K562 (cell line): ENCODE results near the gene ALCAM. TPM values are rescaled to one million over a fixed set of nuclear protein-coding genes. Genes with fewer than 3 reads are reported as not detected.

Experiments
- ATAC-seq: fragments of 200-7000 bp; cut with Tn5 transposase; 3 replicates; pipeline ENCODE4 v1.9.1; 2020; ENCODE audit warnings: moderate library complexity
- BruUV-seq: library from RNA; stranded (reverse); fragments of 400-500 nt; replicated peaks from 2 replicates; lab custom pipeline; 2021; lab: Mats Ljungman, UMichigan
- CTCF ChIA-PET: fragments of 300-600 bp; formaldehyde crosslinking; extraction: SDS; loops from one replicate; lab custom pipeline; 2021; ENCODE audit warnings: low intra/inter-chr PET ratio; lab: Yijun Ruan, JAX
- POLR2A ChIA-PET: fragments of 300-600, 350-650 bp; sonication (Branson Sonifier 250); formaldehyde crosslinking; extraction: SDS; loops from one replicate; lab custom pipeline; 2021; ENCODE audit warnings: antibody characterized with exemption, inconsistent platforms; lab: Yijun Ruan, JAX
- DNase-seq, 4 experiments: peaks; one replicate each; pipeline versions ENCODE4 v3.0.0 to v3.0.0-alpha.2; 2011 to 2018; ENCODE audit warnings: low spot score in 3 of 4, mixed read lengths in 3 of 4; ENCODE audit errors: extremely low read depth in 1 of 4
- FAIRE-seq: peaks from 2 replicates; lab custom pipeline; 2011; peaks lifted over from hg19 to GRCh38; lab: Jason Lieb, UNC
- H2AFZ ChIP-seq: 2 replicates; pipeline ENCODE4 v1.6.0; 2011; ENCODE audit warnings: low read depth, low read length, control low read depth, inconsistent platforms
- H3K27ac ChIP-seq: fragments of 200-600 bp; 3 replicates; pipeline ENCODE4 v1.8.0; 2011; ENCODE audit warnings: low read depth, mild to moderate bottlenecking, control low read depth, inconsistent platforms, low read length, moderate library complexity, mixed read lengths; ENCODE audit errors: extremely low read depth
- H3K27me3 ChIP-seq, 2 experiments: fragments of 300-600 bp in 1 of 2; 2 replicates in 1 of 2; 3 replicates in 1 of 2; pipeline versions ENCODE4 v1.6.0 to v1.8.0; 2011; ENCODE audit warnings: inconsistent platforms in 2 of 2, low read length in 2 of 2, mild to moderate bottlenecking in 1 of 2, mixed read lengths in 1 of 2, moderate library complexity in 1 of 2; ENCODE audit not compliant: control insufficient read depth in 2 of 2, insufficient read depth in 2 of 2
- H3K36me3 ChIP-seq: fragments of 300-600 bp; 3 replicates; pipeline ENCODE4 v1.8.0; 2011; ENCODE audit warnings: mild to moderate bottlenecking, low read length, inconsistent platforms; ENCODE audit not compliant: control insufficient read depth, insufficient read depth
- H3K4me1 ChIP-seq, 2 experiments: fragments of 200-600 bp in 1 of 2; replicated peaks in 1 of 2; 2 replicates in 1 of 2; 3 replicates in 1 of 2; pipeline versions ENCODE4 v1.5.1 to v1.8.0; 2011; ENCODE audit warnings: inconsistent platforms in 2 of 2, low read length in 2 of 2, mild to moderate bottlenecking in 1 of 2, mixed read lengths in 1 of 2, moderate library complexity in 1 of 2; ENCODE audit not compliant: control insufficient read depth in 2 of 2, insufficient read depth in 2 of 2
- H3K4me2 ChIP-seq: 2 replicates; pipeline ENCODE4 v1.6.1; 2011; ENCODE audit warnings: low read length, control low read depth, inconsistent platforms, mixed read lengths; ENCODE audit not compliant: insufficient read depth
- H3K4me3 ChIP-seq: fragments of 200-600 bp; sonication (generic), shearing (Covaris generic); 2 replicates; pipeline ENCODE4 v1.5.1; 2016; ENCODE audit warnings: control low read depth, inconsistent platforms
- H3K79me2 ChIP-seq: fragments of 200-600 bp; 3 replicates; pipeline ENCODE4 v1.8.0; 2011; ENCODE audit warnings: low read length, inconsistent platforms; ENCODE audit not compliant: control insufficient read depth, insufficient read depth
- H3K9ac ChIP-seq, 2 experiments: 2 replicates each; pipeline versions ENCODE4 v1.6.0 to v1.6.1; 2011; ENCODE audit warnings: low read depth in 2 of 2, low read length in 2 of 2, control low read depth in 1 of 2, inconsistent platforms in 1 of 2, mild to moderate bottlenecking in 1 of 2, mixed read lengths in 1 of 2; ENCODE audit not compliant: insufficient read depth in 1 of 2
- H3K9me1 ChIP-seq: one replicate; pipeline ENCODE4 v1.6.0; 2011; ENCODE audit warnings: inconsistent platforms, mild to moderate bottlenecking, low read length, moderate library complexity; ENCODE audit not compliant: control insufficient read depth, insufficient read depth
- H3K9me3 ChIP-seq: replicated peaks from 2 replicates; pipeline ENCODE4 v1.5.1; 2011; ENCODE audit warnings: low read depth, low read length, inconsistent platforms; ENCODE audit not compliant: control insufficient read depth, insufficient read depth
- H4K20me1 ChIP-seq: replicated peaks from 2 replicates; pipeline ENCODE4 v1.6.1; 2011; ENCODE audit warnings: low read length, inconsistent platforms, mixed read lengths; ENCODE audit not compliant: control insufficient read depth, insufficient read depth
- CHAMP1 ChIP-seq: fragments of 450-650 bp; IDR thresholded peaks from 2 replicates; pipeline ENCODE4 v1.6.1; 2016; ENCODE audit warnings: mild to moderate bottlenecking
- ILF3 ChIP-seq: fragments of 450-650 bp; IDR thresholded peaks from 2 replicates; pipeline ENCODE4 v1.6.1; 2018; ENCODE audit warnings: antibody characterized with exemption, mild to moderate bottlenecking, moderate library complexity, borderline replicate concordance
- MXD1 ChIP-seq: fragments of 250-450 bp; sonication (Bioruptor Pico); IDR thresholded peaks from 2 replicates; pipeline ENCODE4 v1.8.0; 2021; ENCODE audit warnings: borderline replicate concordance, mild to moderate bottlenecking, moderate library complexity; ENCODE audit not compliant: poor library complexity, severe bottlenecking
- NR0B1 ChIP-seq: fragments of 450-650 bp; IDR thresholded peaks from one replicate; pipeline ENCODE4 v1.6.1; 2018; ENCODE audit warnings: mild to moderate bottlenecking, moderate library complexity; ENCODE audit not compliant: partially characterized antibody
- STAT6 ChIP-seq: sonication (generic); formaldehyde crosslinking; IDR thresholded peaks from 2 replicates; pipeline ENCODE4 v1.8.1; 2023; ENCODE audit warnings: mild to moderate bottlenecking, missing genetic modification reagents
- TEAD4 ChIP-seq, 2 experiments: sonication (generic) in 1 of 2; formaldehyde crosslinking in 1 of 2; IDR thresholded peaks; 2 replicates each; pipeline versions ENCODE4 v1.6.1 to v1.8.0; 2012 to 2022; ENCODE audit warnings: borderline replicate concordance in 1 of 2, inconsistent platforms in 1 of 2, low read length in 1 of 2, mild to moderate bottlenecking in 1 of 2, missing genetic modification reagents in 1 of 2
- ZC3H8 ChIP-seq: fragments of 450-650 bp; IDR thresholded peaks from 2 replicates; pipeline ENCODE4 v1.6.1; 2017
- ZNF280B ChIP-seq: fragments of 250-450 bp; sonication (Bioruptor Pico); IDR thresholded peaks from 2 replicates; pipeline ENCODE4 v1.5.1; 2021; ENCODE audit warnings: mild to moderate bottlenecking
- WGBS: fragments of 100-300 bp; shearing (Covaris generic); methylation state at CpG from one replicate; pipeline ENCODE4 v1.1.6; 2016; ENCODE audit warnings: low coverage, mixed read lengths; ENCODE audit not compliant: insufficient coverage; ENCODE audit errors: missing lambda C conversion rate; 5-methylcytosine and 5-hydroxymethylcytosine counted together
- in situ Hi-C: fragments of 300-500 bp; cut with MboI; formaldehyde crosslinking; loops from 4 replicates; pipeline ENCODE4 v1.15.0; 2018; ENCODE audit warnings: inconsistent platforms, mixed read lengths
- intact Hi-C: fragments of 100-400 bp; cut with micrococcal nuclease; formaldehyde crosslinking; loops from 2 replicates; pipeline ENCODE4 v1.14.2; 2022
- polyA plus RNA-seq, 8 experiments: library from polyadenylated mRNA; depleted of rRNA in 4 of 8; stranded (reverse) in 5 of 8; unstranded in 3 of 8; fragments of >200 nt; fragmentation: Nextera tagmentation in 2 of 8; fragmentation: Illumina TruSeq in 1 of 8; extraction: Ambion mirVana in 2 of 8; extraction: Trizol in 1 of 8; gene quantifications; 2 replicates each; pipeline versions ENCODE4 v1.2.1 to v1.2.3, GENCODE V29; 2011 to 2014; ENCODE audit warnings: inconsistent platforms in 1 of 8, missing spikeins in 1 of 8
- total RNA-seq, 7 experiments: library from RNA; depleted of rRNA in 6 of 7; stranded (reverse); fragments of >200 nt in 6 of 7; fragmentation: Illumina TruSeq in 2 of 7; extraction: Trizol in 2 of 7; gene quantifications; 2 replicates each; pipeline versions ENCODE4 v1.2.1 to v1.2.3, GENCODE V29; 2011 to 2021; ENCODE audit warnings: low replicate concordance in 1 of 7

Gene ALCAM
- total and polyA plus RNA-seq, 9 of the 15 experiments (the other 6 are each of a cell fraction or from before 2014, with no cell fraction given) = 0.03 to 0.98 (median 0.14) TPM; not detected in 1

GRCh38 chr3:105579439-105579838 is 212.7 kb downstream of the ALCAM start (continued):
- TF ChIP-seq CHAMP1 = no peak
- no peak for TF ChIP-seq ZC3H8
- TF ChIP-seq MXD1 (CRISPR knock-in tag) = no peak
- TF ChIP-seq ZNF280B = no peak
- TF ChIP-seq, all 486 proteins: peak for 0

GRCh38 chr3:105580296-105580965 is 213.7 kb downstream of the ALCAM start:
- CTCF ChIA-PET = no interaction called here
- H3K9ac ChIP-seq = no peak overlapping the region
- intact Hi-C loops (no loop called here), in situ Hi-C loops (no loop called here)
- no peaks in the 10 kb centered on the region for H4K20me1 ChIP-seq
- no peaks in the 10 kb centered on the region for H3K27me3 ChIP-seq
- ATAC-seq (no peak), FAIRE-seq (no peak), DNase-seq (no peak)
- H3K4me3 ChIP-seq = no peak overlapping the region
- no peak overlapping the region for H2AFZ ChIP-seq
- POLR2A ChIA-PET = no interaction called here
- no peak overlapping the region for H3K27ac ChIP-seq
- H3K4me2 ChIP-seq = no peak overlapping the region
- WGBS = 1% methylated on average over 7 of the region's 7 CpGs
- no peaks in the 10 kb centered on the region for H3K4me1 ChIP-seq
- no peaks in the 10 kb centered on the region for H3K79me2 ChIP-seq
- no peaks in the 10 kb centered on the region for H3K36me3 ChIP-seq
- BruUV-seq = no TSS peak
- H3K9me1 ChIP-seq = no peaks in the 10 kb centered on the region
- H3K9me3 ChIP-seq = no peaks in the 10 kb centered on the region
- no peak for TF ChIP-seq TEAD4 (IDR thresholded peaks at IDR 0.05; ENCODE audit: low read length)
- TF ChIP-seq TEAD4 (CRISPR knock-in tag; IDR thresholded peaks at IDR 0.05; ENCODE audit: borderline replicate concordance) = no peak
- no peak for TF ChIP-seq ILF3
- TF ChIP-seq STAT6 (CRISPR knock-in tag) = no peak
- no peak for TF ChIP-seq NR0B1
